UCSD-AML1 (cell line): ENCODE data around the gene PLCD3.

Experiments
- DNase-seq: peaks from one replicate; lab custom pipeline; 2025; ENCODE audit not compliant: unreplicated experiment; lab: John Stamatoyannopoulos, UW

The PLCD3 gene

GRCh38 chr17:45081047-45081703 lies 51.1 kb downstream of the PLCD3 start:
- DNase-seq = no peak

- no peak for DNase-seq
Measured at GRCh38 chr17:45077643-45078042, 54.7 kb downstream of the PLCD3 start.

GRCh38 chr17:45073414-45074070 lies 58.8 kb downstream of the PLCD3 start:
- no peak for DNase-seq

- no peak for DNase-seq
Measured at GRCh38 chr17:45070809-45071208, 61.5 kb downstream of the PLCD3 start.

- DNase-seq = no peak
Measured at GRCh38 chr17:45070001-45070400, 62.3 kb downstream of the PLCD3 start.

- DNase-seq = no peak
Measured at GRCh38 chr17:45067637-45068036, 64.7 kb downstream of the PLCD3 start.

GRCh38 chr17:45063198-45063597 lies 69.1 kb downstream of the PLCD3 start:
- DNase-seq = no peak

- DNase-seq = no peak
Measured at GRCh38 chr17:45061606-45062205, 70.6 kb downstream of the PLCD3 start.

GRCh38 chr17:45060797-45061605 lies 71.3 kb downstream of the PLCD3 start, which contains the start of gene NMT1:
Gene NMT1, plus strand, starts transcription at chr17:45061317. Its CDS starts 13 bp downstream, at chr17:45061330.
- peak; percentile 97 for DNase-seq

GRCh38 chr17:45060382-45060796 lies 71.9 kb downstream of the PLCD3 start:
- DNase-seq = no peak
